Bronchial epithelial cell (primary cell): ENCODE results near the gene GFRA3. TPM values are rescaled to one million over a fixed set of nuclear protein-coding genes. Genes with fewer than 3 reads are reported as not detected.

Experiments
- DNase-seq: peaks from one replicate; pipeline ENCODE4 v3.0.0-alpha.2; 2010; ENCODE audit warnings: low read depth
- FAIRE-seq: peaks from 2 replicates; lab custom pipeline; 2011; peaks lifted over from hg19 to GRCh38; lab: Jason Lieb, UNC
- H3K27me3 ChIP-seq: 2 replicates; pipeline ENCODE4 v1.5.1; 2011; ENCODE audit warnings: low read length; ENCODE audit not compliant: control insufficient read depth, insufficient read depth
- H3K36me3 ChIP-seq: 2 replicates; pipeline ENCODE4 v1.5.1; 2011; ENCODE audit warnings: low read length; ENCODE audit not compliant: control insufficient read depth, insufficient read depth
- H3K4me3 ChIP-seq: 2 replicates; pipeline ENCODE4 v1.5.1; 2011; ENCODE audit warnings: mild to moderate bottlenecking, low read depth, low read length, control low read depth
- total RNA-seq: library from RNA; depleted of rRNA; stranded (reverse); fragments of >200 nt; gene quantifications from 2 replicates; pipeline ENCODE4 v1.2.1, GENCODE V29; 2014
- TF ChIP-seq, protein P1 (sequence below): IDR thresholded peaks from 2 replicates; pipeline ENCODE4 v1.5.1; 2011; ENCODE audit warnings: mild to moderate bottlenecking, moderate library complexity, low read length, control low read depth, inconsistent platforms; ENCODE audit not compliant: insufficient read depth, severe bottlenecking

GFRA3 gene
- total RNA-seq, 1 donor from 2014 or later: not detected

DNA sequence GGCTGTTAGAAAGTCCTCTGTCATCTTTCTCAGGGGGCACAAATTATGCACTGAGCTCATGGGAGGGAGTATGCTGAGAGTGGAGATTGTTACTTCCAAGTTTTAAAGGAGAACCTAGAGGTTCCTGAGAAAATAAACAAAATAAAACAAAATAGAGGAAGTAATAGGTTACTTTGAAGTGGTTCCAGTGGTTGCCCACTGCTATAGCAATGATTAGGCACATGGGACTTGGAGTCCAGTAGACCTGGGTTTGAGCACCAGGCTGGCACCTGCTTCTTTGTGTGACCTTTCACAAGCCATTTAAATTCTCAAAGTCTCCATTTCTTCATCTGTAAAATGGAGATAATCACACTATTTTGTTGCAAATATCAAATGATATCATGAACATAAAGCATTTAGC, 47.5 kb downstream of the GFRA3 start:
- FAIRE-seq (no peak), DNase-seq (no peak)
- no peaks in the 10 kb centered on the region for H3K36me3 ChIP-seq
- TF ChIP-seq, protein P1, sequence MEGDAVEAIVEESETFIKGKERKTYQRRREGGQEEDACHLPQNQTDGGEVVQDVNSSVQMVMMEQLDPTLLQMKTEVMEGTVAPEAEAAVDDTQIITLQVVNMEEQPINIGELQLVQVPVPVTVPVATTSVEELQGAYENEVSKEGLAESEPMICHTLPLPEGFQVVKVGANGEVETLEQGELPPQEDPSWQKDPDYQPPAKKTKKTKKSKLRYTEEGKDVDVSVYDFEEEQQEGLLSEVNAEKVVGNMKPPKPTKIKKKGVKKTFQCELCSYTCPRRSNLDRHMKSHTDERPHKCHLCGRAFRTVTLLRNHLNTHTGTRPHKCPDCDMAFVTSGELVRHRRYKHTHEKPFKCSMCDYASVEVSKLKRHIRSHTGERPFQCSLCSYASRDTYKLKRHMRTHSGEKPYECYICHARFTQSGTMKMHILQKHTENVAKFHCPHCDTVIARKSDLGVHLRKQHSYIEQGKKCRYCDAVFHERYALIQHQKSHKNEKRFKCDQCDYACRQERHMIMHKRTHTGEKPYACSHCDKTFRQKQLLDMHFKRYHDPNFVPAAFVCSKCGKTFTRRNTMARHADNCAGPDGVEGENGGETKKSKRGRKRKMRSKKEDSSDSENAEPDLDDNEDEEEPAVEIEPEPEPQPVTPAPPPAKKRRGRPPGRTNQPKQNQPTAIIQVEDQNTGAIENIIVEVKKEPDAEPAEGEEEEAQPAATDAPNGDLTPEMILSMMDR: no peak
- no peak overlapping the region for H3K4me3 ChIP-seq
- H3K27me3 ChIP-seq: no peaks in the 10 kb centered on the region

GRCh38 chr5:138224712-138225111, 49.7 kb downstream of the GFRA3 start:
- H3K36me3 ChIP-seq: no peaks in the 10 kb centered on the region
- FAIRE-seq: no peak

DNA sequence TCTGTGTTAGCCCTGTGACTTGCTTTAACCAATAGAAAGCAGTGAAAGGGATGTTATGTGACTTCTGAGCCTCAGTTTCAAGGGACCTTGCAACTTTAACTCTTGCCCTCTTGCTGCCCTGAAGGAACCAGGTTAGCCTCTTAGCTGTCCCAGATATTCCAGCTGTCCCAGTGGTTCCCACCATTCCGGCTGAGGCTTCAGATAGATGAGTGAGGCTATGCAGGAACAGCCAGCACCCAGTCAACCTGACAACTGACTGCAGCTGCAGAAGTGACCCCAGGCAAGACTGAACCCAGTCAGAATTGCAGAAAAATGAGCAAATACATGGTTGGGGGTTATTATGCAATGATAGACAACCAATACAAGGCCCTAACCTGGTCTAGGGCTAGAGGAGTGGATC, 50.9 kb downstream of the GFRA3 start:
- no peak for DNase-seq
- H3K4me3 ChIP-seq: no peak overlapping the region
- no peaks in the 10 kb centered on the region for H3K27me3 ChIP-seq
- TF ChIP-seq, protein P1: no peak
- H3K36me3 ChIP-seq: no peaks in the 10 kb centered on the region
- FAIRE-seq: no peak

More at GRCh38 chr5:138224712-138225111, 49.7 kb downstream of the GFRA3 start:
- H3K27me3 ChIP-seq: no peaks in the 10 kb centered on the region
- H3K4me3 ChIP-seq: no peak overlapping the region
- TF ChIP-seq, protein P1: no peak
- no peak for DNase-seq

DNA sequence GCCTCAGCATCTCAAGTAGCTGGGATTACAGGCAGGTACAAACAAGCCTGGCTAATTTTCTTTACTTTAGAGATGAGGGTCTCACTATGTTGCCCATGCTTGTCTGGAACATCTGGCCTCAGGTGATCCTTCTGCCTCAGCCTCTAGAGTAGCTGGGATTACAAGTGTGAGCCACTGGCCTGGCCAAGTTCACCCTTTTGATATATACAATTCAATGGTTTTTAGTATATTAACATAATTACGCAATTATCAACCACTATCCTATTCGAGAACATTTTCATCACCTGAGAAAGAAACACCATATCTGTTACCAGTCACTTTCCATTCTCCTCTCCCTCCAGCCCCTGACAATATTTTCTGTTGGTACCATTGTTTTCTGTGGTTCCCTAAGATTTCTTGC, 57.6 kb downstream of the GFRA3 start:
- Histone ChIP-seq H3K36me3 (no peaks in the 10 kb centered on the region), H3K27me3 (no peaks in the 10 kb centered on the region), H3K4me3 (no peak overlapping the region)
- TF ChIP-seq, protein P1: no peak
- FAIRE-seq: no peak
- DNase-seq: no peak

DNA sequence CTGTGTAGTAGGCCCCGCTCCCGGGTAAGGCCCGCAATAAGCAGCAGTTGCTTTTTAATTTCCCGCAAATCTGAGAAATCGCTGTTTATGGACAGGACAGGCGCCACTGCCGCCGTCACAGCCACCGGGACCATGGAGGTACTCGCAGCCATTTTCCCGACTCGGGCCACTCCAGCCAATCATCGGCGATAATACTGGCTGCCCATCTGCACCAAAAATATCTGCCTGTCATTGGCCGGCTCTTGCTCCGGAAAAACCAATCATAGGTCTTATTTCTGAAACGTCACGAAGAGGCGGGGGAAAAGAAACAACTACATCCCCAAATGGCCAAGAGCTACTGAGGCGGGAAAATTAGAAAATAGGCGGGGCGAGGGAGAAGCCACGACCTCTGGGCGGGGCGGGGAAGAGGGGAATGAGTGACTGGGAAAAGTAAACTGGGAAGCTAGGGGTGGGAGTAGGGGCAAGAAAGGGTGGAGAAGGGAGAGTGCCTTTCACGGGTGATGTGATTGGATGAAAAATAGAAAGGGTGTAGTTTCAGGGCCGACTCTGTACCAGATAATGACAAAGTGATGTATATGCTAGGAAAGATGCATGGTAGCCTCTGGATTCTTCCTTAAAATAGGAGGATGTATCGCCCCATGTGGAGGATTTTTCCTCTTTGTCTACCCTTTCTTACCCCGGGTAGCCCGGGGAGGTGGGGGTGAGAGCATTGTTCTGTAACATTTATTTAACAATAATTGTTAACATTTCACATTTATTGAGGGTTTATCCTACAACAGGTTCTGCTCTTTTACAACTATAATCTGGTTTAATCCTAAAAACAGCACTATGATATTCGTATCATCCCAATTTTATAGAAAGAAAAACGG, 61.0 kb downstream of the GFRA3 start, which contains the start of gene CDC23:
Gene CDC23, minus strand, starts transcription at position 163 of the 869 bp plus-strand sequence. Its CDS starts 11 bp downstream, at position 152.
- Histone ChIP-seq H3K36me3 (no peaks in the 10 kb centered on the region), H3K27me3 (no peaks in the 10 kb centered on the region), H3K4me3 (peak within 1 kb of the TSS; percentile 66)
- TF ChIP-seq, protein P1: no peak
- peak; percentile 18 for FAIRE-seq
- DNase-seq: peak; percentile 98

- no peaks in the 10 kb centered on the region for H3K27me3 ChIP-seq
- no peaks in the 10 kb centered on the region for H3K36me3 ChIP-seq
- TF ChIP-seq, protein P1: no peak
- H3K4me3 ChIP-seq: peak overlapping the region; percentile 66
- DNase-seq (no peak), FAIRE-seq (no peak)
Observed at GRCh38 chr5:138212828-138213160, 61.6 kb downstream of the GFRA3 start.
